K562 (cell line): Measurements from ENCODE around the gene SPIB. TPM values are rescaled to one million over a fixed set of nuclear protein-coding genes. Genes with fewer than 3 reads are reported as not detected.

Source experiments
- AFF4 ChIP-seq: sonication (generic); formaldehyde crosslinking; IDR thresholded peaks from 2 replicates; pipeline ENCODE4 v1.8.0; 2023; ENCODE audit warnings: mild to moderate bottlenecking, missing genetic modification reagents
- ATF2 ChIP-seq: sonication (generic); formaldehyde crosslinking; IDR thresholded peaks from 2 replicates; pipeline ENCODE4 v1.8.1; 2022; ENCODE audit warnings: missing genetic modification reagents
- HDAC6 ChIP-seq: IDR thresholded peaks from 2 replicates; pipeline ENCODE4 v1.6.1; 2012; ENCODE audit warnings: low read depth, mild to moderate bottlenecking, control low read depth, inconsistent platforms, low read length, moderate library complexity
- MYC ChIP-seq, 2 experiments: fragments of 250-450 bp in 1 of 2; sonication (Bioruptor Pico) in 1 of 2; IDR thresholded peaks; 2 replicates each; pipeline versions ENCODE4 v1.5.1 to v1.6.1; 2012 to 2021; ENCODE audit warnings: low read depth in 2 of 2, borderline replicate concordance in 1 of 2, improper control_type of control experiment in 1 of 2, low read length in 1 of 2, mild to moderate bottlenecking in 1 of 2, moderate library complexity in 1 of 2
- TCF7 ChIP-seq: sonication (generic); IDR thresholded peaks from 2 replicates; pipeline ENCODE4 v1.6.1; 2016; ENCODE audit warnings: antibody characterized with exemption, borderline replicate concordance
- ZBTB49 ChIP-seq: sonication (generic); formaldehyde crosslinking; IDR thresholded peaks from 2 replicates; pipeline ENCODE4 v1.8.0; 2022; ENCODE audit warnings: missing genetic modification reagents, mild to moderate bottlenecking, borderline replicate concordance
- ZBTB9 ChIP-seq: fragments of 450-650 bp; formaldehyde crosslinking; IDR thresholded peaks from 2 replicates; pipeline ENCODE4 v1.4.0; 2020; ENCODE audit warnings: mild to moderate bottlenecking, moderate library complexity
- ZNF143 ChIP-seq: sonication (generic); formaldehyde crosslinking; IDR thresholded peaks from 2 replicates; pipeline ENCODE4 v1.9.0; 2022; ENCODE audit warnings: mild to moderate bottlenecking, missing genetic modification reagents
- polyA plus RNA-seq, 8 experiments: library from polyadenylated mRNA; depleted of rRNA in 4 of 8; stranded (reverse) in 5 of 8; unstranded in 3 of 8; fragments of >200 nt; fragmentation: Nextera tagmentation in 2 of 8; fragmentation: Illumina TruSeq in 1 of 8; extraction: Ambion mirVana in 2 of 8; extraction: Trizol in 1 of 8; gene quantifications; 2 replicates each; pipeline versions ENCODE4 v1.2.1 to v1.2.3, GENCODE V29; 2011 to 2014; ENCODE audit warnings: inconsistent platforms in 1 of 8, missing spikeins in 1 of 8
- total RNA-seq, 7 experiments: library from RNA; depleted of rRNA in 6 of 7; stranded (reverse); fragments of >200 nt in 6 of 7; fragmentation: Illumina TruSeq in 2 of 7; extraction: Trizol in 2 of 7; gene quantifications; 2 replicates each; pipeline versions ENCODE4 v1.2.1 to v1.2.3, GENCODE V29; 2011 to 2021; ENCODE audit warnings: low replicate concordance in 1 of 7
- TF ChIP-seq, protein P1 (sequence below): fragments of 250-450 bp; sonication (Bioruptor Pico); IDR thresholded peaks from 2 replicates; pipeline ENCODE4 v1.4.0; 2020

The SPIB gene
- total and polyA plus RNA-seq, 9 of the 15 experiments (the other 6 are each of a cell fraction or from before 2014, with no cell fraction given) = 0.06 to 1.0 (median 0.43) TPM; not detected in 1

GRCh38 chr19:50376166-50377050 is 42.3 kb upstream of the SPIB start, which contains the start of gene NR1H2 (continued):
- TF ChIP-seq ATF2 (CRISPR knock-in tag) = no peak
- TF ChIP-seq, protein P1, sequence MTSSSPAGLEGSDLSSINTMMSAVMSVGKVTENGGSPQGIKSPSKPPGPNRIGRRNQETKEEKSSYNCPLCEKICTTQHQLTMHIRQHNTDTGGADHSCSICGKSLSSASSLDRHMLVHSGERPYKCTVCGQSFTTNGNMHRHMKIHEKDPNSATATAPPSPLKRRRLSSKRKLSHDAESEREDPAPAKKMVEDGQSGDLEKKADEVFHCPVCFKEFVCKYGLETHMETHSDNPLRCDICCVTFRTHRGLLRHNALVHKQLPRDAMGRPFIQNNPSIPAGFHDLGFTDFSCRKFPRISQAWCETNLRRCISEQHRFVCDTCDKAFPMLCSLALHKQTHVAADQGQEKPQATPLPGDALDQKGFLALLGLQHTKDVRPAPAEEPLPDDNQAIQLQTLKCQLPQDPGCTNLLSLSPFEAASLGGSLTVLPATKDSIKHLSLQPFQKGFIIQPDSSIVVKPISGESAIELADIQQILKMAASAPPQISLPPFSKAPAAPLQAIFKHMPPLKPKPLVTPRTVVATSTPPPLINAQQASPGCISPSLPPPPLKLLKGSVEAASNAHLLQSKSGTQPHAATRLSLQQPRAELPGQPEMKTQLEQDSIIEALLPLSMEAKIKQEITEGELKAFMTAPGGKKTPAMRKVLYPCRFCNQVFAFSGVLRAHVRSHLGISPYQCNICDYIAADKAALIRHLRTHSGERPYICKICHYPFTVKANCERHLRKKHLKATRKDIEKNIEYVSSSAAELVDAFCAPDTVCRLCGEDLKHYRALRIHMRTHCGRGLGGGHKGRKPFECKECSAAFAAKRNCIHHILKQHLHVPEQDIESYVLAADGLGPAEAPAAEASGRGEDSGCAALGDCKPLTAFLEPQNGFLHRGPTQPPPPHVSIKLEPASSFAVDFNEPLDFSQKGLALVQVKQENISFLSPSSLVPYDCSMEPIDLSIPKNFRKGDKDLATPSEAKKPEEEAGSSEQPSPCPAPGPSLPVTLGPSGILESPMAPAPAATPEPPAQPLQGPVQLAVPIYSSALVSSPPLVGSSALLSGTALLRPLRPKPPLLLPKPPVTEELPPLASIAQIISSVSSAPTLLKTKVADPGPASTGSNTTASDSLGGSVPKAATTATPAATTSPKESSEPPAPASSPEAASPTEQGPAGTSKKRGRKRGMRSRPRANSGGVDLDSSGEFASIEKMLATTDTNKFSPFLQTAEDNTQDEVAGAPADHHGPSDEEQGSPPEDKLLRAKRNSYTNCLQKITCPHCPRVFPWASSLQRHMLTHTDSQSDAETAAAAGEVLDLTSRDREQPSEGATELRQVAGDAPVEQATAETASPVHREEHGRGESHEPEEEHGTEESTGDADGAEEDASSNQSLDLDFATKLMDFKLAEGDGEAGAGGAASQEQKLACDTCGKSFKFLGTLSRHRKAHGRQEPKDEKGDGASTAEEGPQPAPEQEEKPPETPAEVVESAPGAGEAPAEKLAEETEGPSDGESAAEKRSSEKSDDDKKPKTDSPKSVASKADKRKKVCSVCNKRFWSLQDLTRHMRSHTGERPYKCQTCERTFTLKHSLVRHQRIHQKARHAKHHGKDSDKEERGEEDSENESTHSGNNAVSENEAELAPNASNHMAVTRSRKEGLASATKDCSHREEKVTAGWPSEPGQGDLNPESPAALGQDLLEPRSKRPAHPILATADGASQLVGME (CRISPR knock-in tag) = no peak
- TF ChIP-seq AFF4 = peak; percentile 85
- peak; percentile 73; the same call in 1 of the 2 replicates for TF ChIP-seq TCF7
- peak; percentile 61; the same call in 1 of the 2 replicates for TF ChIP-seq ZBTB49 (CRISPR knock-in tag)
- TF ChIP-seq ZBTB9 (CRISPR knock-in tag) = peak; percentile 87; the same call in 1 of the 2 replicates
- TF ChIP-seq MYC (IDR thresholded peaks at IDR 0.05; ENCODE audit: low read depth, low read length) = peak; percentile 42; the same call in 1 of the 2 replicates
- 0 out of 2 replicates have a peak, but pooled peaks have one; percentile 72 for TF ChIP-seq MYC (CRISPR knock-in tag; IDR thresholded peaks at IDR 0.05; ENCODE audit: borderline replicate concordance, low read depth)
- TF ChIP-seq ZNF143 (CRISPR knock-in tag) = no peak
- TF ChIP-seq HDAC6 = no peak
